ENCODE measurements around the gene OTX2.

OTX2 gene

DNA sequence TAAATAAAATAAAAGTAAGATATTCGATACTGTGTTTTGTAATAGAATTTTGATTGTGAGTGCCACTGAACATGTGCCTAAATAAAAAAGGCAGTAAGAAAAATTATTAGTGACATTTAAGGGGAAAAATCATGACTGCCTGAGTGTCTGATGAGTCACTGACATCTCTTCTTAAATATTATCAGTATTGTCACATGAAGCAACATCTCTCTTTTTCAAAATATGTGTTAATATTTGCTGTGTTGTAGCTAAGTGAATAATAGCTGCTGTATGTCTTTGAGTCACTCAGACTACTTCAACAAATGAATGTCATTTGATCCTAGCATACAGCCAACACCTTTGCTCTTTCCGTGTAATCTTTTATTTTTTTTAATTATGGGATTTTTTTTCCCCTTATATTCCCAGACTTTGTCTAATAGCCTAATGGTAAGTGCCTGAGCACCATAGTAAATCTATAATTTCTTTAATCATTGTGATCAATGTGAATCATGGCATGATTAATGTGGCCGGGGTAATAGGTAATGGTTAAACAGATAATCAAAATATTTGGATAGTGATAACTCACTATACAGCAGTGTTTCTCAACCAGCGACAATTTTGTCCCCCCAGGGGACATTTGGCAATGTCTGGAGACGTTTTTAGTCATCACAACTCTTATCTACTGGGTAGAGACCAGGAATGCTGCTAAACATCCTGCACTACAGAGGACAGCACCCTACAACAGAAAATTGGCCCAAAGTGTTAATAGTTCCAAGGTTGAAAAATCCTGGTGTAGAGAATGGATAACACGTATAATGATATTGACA, 11.7 kb upstream of the OTX2 start:
- Histone ChIP-seq H3K4me3 (ENCODE audit: low read length) (no peak overlapping the region), H3K9ac (ENCODE audit: low read depth, low read length) (no peak overlapping the region), H3K4me1 (ENCODE audit: control insufficient read depth, insufficient read depth, low read length) (no peaks in the 10 kb centered on the region), H3K9me3 (replicated peaks; ENCODE audit: low read length) (no peaks in the 10 kb centered on the region), H3K27me3 (ENCODE audit: control insufficient read depth, insufficient read depth, low read length) (peaks cover 22% of the 10 kb centered on the region), H3K36me3 (ENCODE audit: insufficient read depth, low read length) (no peaks in the 10 kb centered on the region), H3K4me2 (ENCODE audit: low read length) (no peak overlapping the region)

GRCh38 chr14:56821177-56821576, 10.9 kb upstream of the OTX2 start:
- peaks cover 28% of the 10 kb centered on the region for H3K27me3 ChIP-seq (ENCODE audit: control insufficient read depth, insufficient read depth, low read length)
- no peak overlapping the region for H3K9ac ChIP-seq (ENCODE audit: low read depth, low read length)
- no peak overlapping the region for H3K4me2 ChIP-seq (ENCODE audit: low read length)
- H3K4me1 ChIP-seq (ENCODE audit: control insufficient read depth, insufficient read depth, low read length): no peaks in the 10 kb centered on the region
- no peaks in the 10 kb centered on the region for H3K36me3 ChIP-seq (ENCODE audit: insufficient read depth, low read length)
- H3K9me3 ChIP-seq (replicated peaks; ENCODE audit: low read length): no peaks in the 10 kb centered on the region
- no peak overlapping the region for H3K4me3 ChIP-seq (ENCODE audit: low read length)

GRCh38 chr14:56817396-56817921, 7.2 kb upstream of the OTX2 start:
- H3K36me3 ChIP-seq (ENCODE audit: insufficient read depth, low read length): no peaks in the 10 kb centered on the region
- no peaks in the 10 kb centered on the region for H3K9me3 ChIP-seq (replicated peaks; ENCODE audit: low read length)
- peaks cover 62% of the 10 kb centered on the region for H3K27me3 ChIP-seq (ENCODE audit: control insufficient read depth, insufficient read depth, low read length)
- H3K4me3 ChIP-seq (ENCODE audit: low read length): no peak overlapping the region
- H3K4me2 ChIP-seq (ENCODE audit: low read length): no peak overlapping the region
- no peaks in the 10 kb centered on the region for H3K4me1 ChIP-seq (ENCODE audit: control insufficient read depth, insufficient read depth, low read length)
- no peak overlapping the region for H3K9ac ChIP-seq (ENCODE audit: low read depth, low read length)

DNA sequence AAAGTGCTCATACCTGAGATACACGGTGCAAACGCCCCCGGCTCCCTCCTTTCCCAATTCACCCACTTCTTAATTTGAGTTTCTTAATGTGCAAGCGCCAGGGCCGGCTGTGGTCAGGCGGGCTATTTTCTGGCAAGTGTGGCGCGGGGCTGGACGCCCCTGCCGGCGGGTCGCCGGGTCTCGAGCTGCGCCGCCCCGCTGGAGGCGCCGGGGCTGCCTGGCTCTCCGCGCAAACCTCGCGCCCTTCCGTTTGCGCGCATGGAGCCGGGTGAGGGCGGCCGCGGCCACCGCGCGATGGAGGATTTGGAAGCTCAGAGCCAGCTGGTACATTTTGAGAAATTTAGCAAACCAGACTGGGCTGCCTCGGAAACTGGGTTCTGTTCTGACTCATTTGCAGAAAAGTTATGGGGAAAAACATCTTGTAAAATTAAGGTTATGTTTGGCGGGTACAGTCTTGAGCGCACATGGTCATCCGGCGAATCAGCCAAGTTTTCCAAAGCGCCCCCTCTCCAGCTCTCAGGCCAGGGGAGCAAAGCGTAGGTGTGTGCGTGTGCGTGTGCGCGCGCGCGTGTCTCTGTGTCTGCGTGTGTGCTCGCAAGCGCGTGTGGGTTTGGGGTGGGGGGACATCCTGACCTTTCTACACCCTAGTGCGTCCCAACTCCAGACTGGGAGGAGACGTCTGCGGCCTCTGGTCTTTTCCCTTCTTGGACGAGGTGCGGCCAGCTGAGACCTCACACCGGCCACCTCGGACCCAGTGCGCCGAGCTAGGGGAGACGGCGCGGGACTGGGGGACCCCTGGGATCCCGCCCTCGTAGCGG, 6.5 kb upstream of the OTX2 start:
- Histone ChIP-seq H3K27me3 (ENCODE audit: control insufficient read depth, insufficient read depth, low read length) (peaks cover 69% of the 10 kb centered on the region), H3K9ac (ENCODE audit: low read depth, low read length) (no peak overlapping the region), H3K4me2 (ENCODE audit: low read length) (no peak overlapping the region), H3K9me3 (replicated peaks; ENCODE audit: low read length) (no peaks in the 10 kb centered on the region), H3K36me3 (ENCODE audit: insufficient read depth, low read length) (no peaks in the 10 kb centered on the region), H3K4me3 (ENCODE audit: low read length) (no peak overlapping the region), H3K4me1 (ENCODE audit: control insufficient read depth, insufficient read depth, low read length) (no peaks in the 10 kb centered on the region)

GRCh38 chr14:56815745-56816144, 5.5 kb upstream of the OTX2 start:
- Histone ChIP-seq H3K9ac (ENCODE audit: low read depth, low read length) (no peak overlapping the region), H3K4me1 (ENCODE audit: control insufficient read depth, insufficient read depth, low read length) (no peaks in the 10 kb centered on the region), H3K9me3 (replicated peaks; ENCODE audit: low read length) (no peaks in the 10 kb centered on the region), H3K4me2 (ENCODE audit: low read length) (no peak overlapping the region), H3K4me3 (ENCODE audit: low read length) (no peak overlapping the region), H3K36me3 (ENCODE audit: insufficient read depth, low read length) (no peaks in the 10 kb centered on the region), H3K27me3 (ENCODE audit: control insufficient read depth, insufficient read depth, low read length) (peaks cover 78% of the 10 kb centered on the region)

DNA sequence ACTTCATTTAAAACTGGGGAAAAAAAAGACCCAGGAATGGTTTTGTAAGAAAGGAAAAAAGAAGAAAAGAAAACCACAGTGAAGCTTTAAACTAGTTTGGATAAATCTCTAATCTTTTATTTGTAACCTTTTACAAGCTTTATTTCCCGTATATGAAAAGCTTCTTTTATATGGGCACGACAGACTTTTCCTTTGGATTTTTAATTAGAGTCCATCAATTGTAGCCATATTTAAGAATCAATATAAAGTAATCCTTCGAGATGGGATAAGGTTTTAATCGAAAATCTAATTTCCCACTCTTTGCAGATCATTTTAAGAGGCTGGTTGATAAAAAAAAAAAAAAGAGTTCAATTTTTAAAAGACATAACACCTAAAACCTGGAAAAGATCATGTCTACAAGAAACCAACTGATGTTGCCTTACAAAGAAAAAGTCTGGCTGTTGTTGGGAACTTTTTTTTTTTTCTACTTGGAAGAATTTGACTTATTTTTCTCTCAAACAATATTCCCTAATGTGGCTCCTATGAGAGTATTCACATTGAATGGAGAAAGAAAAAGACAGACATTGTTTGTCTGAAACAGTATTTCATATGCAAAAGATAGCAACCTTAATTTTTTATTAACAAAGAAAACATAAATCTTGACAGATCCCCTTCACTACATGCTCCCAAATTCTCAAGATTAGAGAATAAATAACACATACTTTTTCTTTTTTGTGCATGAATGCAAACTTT, 4.9 kb upstream of the OTX2 start:
- no peaks in the 10 kb centered on the region for H3K4me1 ChIP-seq (ENCODE audit: control insufficient read depth, insufficient read depth, low read length)
- no peak overlapping the region for H3K4me2 ChIP-seq (ENCODE audit: low read length)
- no peaks in the 10 kb centered on the region for H3K9me3 ChIP-seq (replicated peaks; ENCODE audit: low read length)
- no peaks in the 10 kb centered on the region for H3K36me3 ChIP-seq (ENCODE audit: insufficient read depth, low read length)
- H3K27me3 ChIP-seq (ENCODE audit: control insufficient read depth, insufficient read depth, low read length): peaks cover 82% of the 10 kb centered on the region
- no peak overlapping the region for H3K9ac ChIP-seq (ENCODE audit: low read depth, low read length)
- no peak overlapping the region for H3K4me3 ChIP-seq (ENCODE audit: low read length)

- H3K27me3 ChIP-seq (ENCODE audit: control insufficient read depth, insufficient read depth, low read length): peaks cover 88% of the 10 kb centered on the region
- H3K36me3 ChIP-seq (ENCODE audit: insufficient read depth, low read length): no peaks in the 10 kb centered on the region
- no peak overlapping the region for H3K4me2 ChIP-seq (ENCODE audit: low read length)
Observed at GRCh38 chr14:56814519-56814959, 4.3 kb upstream of the OTX2 start.

GRCh38 chr14:56813143-56813551, 2.9 kb upstream of the OTX2 start:
- H3K9me3 ChIP-seq (replicated peaks; ENCODE audit: low read length): no peaks in the 10 kb centered on the region
- H3K4me3 ChIP-seq (ENCODE audit: low read length): no peak overlapping the region
- H3K4me2 ChIP-seq (ENCODE audit: low read length): no peak overlapping the region
- H3K9ac ChIP-seq (ENCODE audit: low read depth, low read length): no peak overlapping the region
- H3K27me3 ChIP-seq (ENCODE audit: control insufficient read depth, insufficient read depth, low read length): peaks cover 93% of the 10 kb centered on the region
- H3K4me1 ChIP-seq (ENCODE audit: control insufficient read depth, insufficient read depth, low read length): no peaks in the 10 kb centered on the region
- H3K36me3 ChIP-seq (ENCODE audit: insufficient read depth, low read length): no peaks in the 10 kb centered on the region

More at GRCh38 chr14:56814519-56814959, 4.3 kb upstream of the OTX2 start:
- no peaks in the 10 kb centered on the region for H3K9me3 ChIP-seq (replicated peaks; ENCODE audit: low read length)
- no peaks in the 10 kb centered on the region for H3K4me1 ChIP-seq (ENCODE audit: control insufficient read depth, insufficient read depth, low read length)
- H3K4me3 ChIP-seq (ENCODE audit: low read length): no peak overlapping the region
- no peak overlapping the region for H3K9ac ChIP-seq (ENCODE audit: low read depth, low read length)

DNA sequence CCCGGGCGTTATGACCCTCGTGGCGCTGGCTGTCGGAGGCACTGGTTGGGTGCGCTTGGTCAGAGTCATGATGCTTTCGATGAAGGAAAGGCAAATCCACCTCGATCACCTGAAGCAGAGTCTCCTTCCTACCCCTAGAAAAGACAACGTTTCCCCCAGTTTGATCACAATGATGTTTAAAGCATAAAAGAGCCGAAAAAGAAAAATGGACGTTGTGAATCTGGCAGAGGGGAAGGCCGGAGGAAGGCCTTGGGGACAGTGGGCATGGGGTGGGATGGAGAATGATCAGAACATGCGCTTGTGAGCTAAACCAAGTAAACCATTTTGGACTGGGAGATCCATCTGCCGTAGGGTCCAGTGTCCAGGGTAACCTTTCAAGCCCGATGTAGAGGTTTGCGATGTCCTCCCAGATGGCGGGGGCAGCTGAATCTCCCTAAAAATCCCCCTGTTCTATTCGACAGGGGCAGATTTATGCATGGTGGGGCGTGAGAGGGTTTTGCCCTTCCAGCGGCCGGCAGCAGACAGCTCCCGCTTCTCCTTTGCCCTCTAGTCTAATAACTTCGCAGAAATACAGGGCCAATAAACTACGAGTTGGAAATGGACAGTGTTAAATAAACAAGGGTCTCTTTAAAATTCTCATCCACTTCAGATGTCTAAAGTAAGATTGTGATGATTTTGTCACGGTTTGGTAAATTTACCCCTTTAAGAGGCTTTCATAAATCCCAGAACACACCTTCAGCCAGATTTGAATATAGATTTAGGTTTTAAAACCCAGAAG, 2.3 kb upstream of the OTX2 start:
- no peak overlapping the region for H3K4me3 ChIP-seq (ENCODE audit: low read length)
- H3K9me3 ChIP-seq (replicated peaks; ENCODE audit: low read length): no peaks in the 10 kb centered on the region
- no peak overlapping the region for H3K9ac ChIP-seq (ENCODE audit: low read depth, low read length)
- peaks cover 90% of the 10 kb centered on the region for H3K27me3 ChIP-seq (ENCODE audit: control insufficient read depth, insufficient read depth, low read length)
- no peak overlapping the region for H3K4me2 ChIP-seq (ENCODE audit: low read length)
- H3K36me3 ChIP-seq (ENCODE audit: insufficient read depth, low read length): no peaks in the 10 kb centered on the region
- H3K4me1 ChIP-seq (ENCODE audit: control insufficient read depth, insufficient read depth, low read length): no peaks in the 10 kb centered on the region

- no peaks in the 10 kb centered on the region for H3K4me1 ChIP-seq (ENCODE audit: control insufficient read depth, insufficient read depth, low read length)
- H3K9ac ChIP-seq (ENCODE audit: low read depth, low read length): no peak overlapping the region
- H3K36me3 ChIP-seq (ENCODE audit: insufficient read depth, low read length): no peaks in the 10 kb centered on the region
- H3K4me3 ChIP-seq (ENCODE audit: low read length): no peak overlapping the region
- no peaks in the 10 kb centered on the region for H3K9me3 ChIP-seq (replicated peaks; ENCODE audit: low read length)
- H3K4me2 ChIP-seq (ENCODE audit: low read length): no peak overlapping the region
- peaks cover 90% of the 10 kb centered on the region for H3K27me3 ChIP-seq (ENCODE audit: control insufficient read depth, insufficient read depth, low read length)
Observed at GRCh38 chr14:56811593-56812363, 1.5 kb upstream of the OTX2 start.
